ENCODE data around the gene DUOX2. TPM values are rescaled to one million over a fixed set of nuclear protein-coding genes. Genes with fewer than 3 reads are reported as not detected.

DUOX2 gene
- total and polyA plus RNA-seq, 2 of the 8 experiments (the other 6 are each of a cell fraction or from before 2014, with no cell fraction given): 0.08 TPM; not detected in 1

DNA sequence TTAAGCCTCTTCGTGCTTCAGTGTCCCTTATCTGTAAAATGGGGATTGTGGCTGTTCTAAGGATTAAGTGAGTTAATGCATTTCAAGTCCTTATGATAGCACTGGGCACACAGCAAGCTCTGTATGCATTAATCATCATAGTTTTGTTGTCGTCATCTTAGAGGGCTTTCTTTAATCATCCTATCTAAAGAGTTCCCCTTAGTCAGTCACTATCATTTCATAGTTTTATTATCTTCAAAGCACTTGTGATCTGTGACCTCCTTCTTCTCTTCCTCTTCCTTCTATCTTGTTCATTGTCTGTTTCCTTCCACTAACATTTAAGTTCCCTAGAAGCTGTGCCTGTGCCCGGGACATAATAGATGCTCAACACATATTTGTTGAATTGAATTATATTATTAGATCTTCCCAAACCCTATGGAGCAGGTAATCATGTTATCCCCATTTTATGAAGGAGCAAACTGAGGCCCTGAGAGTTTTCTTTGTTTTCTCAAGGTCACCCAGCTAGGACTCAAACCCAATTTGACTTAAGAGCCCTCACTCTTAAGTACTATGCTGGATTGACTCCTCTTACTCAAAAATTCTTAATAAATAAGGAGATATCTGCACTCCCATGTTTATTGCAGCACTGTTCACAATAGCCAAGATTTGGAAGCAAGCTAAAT lies 24.1 kb downstream of the DUOX2 start (continued):
- TF ChIP-seq, protein P1, sequence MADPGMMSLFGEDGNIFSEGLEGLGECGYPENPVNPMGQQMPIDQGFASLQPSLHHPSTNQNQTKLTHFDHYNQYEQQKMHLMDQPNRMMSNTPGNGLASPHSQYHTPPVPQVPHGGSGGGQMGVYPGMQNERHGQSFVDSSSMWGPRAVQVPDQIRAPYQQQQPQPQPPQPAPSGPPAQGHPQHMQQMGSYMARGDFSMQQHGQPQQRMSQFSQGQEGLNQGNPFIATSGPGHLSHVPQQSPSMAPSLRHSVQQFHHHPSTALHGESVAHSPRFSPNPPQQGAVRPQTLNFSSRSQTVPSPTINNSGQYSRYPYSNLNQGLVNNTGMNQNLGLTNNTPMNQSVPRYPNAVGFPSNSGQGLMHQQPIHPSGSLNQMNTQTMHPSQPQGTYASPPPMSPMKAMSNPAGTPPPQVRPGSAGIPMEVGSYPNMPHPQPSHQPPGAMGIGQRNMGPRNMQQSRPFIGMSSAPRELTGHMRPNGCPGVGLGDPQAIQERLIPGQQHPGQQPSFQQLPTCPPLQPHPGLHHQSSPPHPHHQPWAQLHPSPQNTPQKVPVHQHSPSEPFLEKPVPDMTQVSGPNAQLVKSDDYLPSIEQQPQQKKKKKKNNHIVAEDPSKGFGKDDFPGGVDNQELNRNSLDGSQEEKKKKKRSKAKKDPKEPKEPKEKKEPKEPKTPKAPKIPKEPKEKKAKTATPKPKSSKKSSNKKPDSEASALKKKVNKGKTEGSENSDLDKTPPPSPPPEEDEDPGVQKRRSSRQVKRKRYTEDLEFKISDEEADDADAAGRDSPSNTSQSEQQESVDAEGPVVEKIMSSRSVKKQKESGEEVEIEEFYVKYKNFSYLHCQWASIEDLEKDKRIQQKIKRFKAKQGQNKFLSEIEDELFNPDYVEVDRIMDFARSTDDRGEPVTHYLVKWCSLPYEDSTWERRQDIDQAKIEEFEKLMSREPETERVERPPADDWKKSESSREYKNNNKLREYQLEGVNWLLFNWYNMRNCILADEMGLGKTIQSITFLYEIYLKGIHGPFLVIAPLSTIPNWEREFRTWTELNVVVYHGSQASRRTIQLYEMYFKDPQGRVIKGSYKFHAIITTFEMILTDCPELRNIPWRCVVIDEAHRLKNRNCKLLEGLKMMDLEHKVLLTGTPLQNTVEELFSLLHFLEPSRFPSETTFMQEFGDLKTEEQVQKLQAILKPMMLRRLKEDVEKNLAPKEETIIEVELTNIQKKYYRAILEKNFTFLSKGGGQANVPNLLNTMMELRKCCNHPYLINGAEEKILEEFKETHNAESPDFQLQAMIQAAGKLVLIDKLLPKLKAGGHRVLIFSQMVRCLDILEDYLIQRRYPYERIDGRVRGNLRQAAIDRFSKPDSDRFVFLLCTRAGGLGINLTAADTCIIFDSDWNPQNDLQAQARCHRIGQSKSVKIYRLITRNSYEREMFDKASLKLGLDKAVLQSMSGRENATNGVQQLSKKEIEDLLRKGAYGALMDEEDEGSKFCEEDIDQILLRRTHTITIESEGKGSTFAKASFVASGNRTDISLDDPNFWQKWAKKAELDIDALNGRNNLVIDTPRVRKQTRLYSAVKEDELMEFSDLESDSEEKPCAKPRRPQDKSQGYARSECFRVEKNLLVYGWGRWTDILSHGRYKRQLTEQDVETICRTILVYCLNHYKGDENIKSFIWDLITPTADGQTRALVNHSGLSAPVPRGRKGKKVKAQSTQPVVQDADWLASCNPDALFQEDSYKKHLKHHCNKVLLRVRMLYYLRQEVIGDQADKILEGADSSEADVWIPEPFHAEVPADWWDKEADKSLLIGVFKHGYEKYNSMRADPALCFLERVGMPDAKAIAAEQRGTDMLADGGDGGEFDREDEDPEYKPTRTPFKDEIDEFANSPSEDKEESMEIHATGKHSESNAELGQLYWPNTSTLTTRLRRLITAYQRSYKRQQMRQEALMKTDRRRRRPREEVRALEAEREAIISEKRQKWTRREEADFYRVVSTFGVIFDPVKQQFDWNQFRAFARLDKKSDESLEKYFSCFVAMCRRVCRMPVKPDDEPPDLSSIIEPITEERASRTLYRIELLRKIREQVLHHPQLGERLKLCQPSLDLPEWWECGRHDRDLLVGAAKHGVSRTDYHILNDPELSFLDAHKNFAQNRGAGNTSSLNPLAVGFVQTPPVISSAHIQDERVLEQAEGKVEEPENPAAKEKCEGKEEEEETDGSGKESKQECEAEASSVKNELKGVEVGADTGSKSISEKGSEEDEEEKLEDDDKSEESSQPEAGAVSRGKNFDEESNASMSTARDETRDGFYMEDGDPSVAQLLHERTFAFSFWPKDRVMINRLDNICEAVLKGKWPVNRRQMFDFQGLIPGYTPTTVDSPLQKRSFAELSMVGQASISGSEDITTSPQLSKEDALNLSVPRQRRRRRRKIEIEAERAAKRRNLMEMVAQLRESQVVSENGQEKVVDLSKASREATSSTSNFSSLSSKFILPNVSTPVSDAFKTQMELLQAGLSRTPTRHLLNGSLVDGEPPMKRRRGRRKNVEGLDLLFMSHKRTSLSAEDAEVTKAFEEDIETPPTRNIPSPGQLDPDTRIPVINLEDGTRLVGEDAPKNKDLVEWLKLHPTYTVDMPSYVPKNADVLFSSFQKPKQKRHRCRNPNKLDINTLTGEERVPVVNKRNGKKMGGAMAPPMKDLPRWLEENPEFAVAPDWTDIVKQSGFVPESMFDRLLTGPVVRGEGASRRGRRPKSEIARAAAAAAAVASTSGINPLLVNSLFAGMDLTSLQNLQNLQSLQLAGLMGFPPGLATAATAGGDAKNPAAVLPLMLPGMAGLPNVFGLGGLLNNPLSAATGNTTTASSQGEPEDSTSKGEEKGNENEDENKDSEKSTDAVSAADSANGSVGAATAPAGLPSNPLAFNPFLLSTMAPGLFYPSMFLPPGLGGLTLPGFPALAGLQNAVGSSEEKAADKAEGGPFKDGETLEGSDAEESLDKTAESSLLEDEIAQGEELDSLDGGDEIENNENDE (IDR thresholded peaks at IDR 0.05; ENCODE audit: insufficient replicate concordance, low read length): no peak
- no peak for TF ChIP-seq NRF1 (IDR thresholded peaks at IDR 0.05; ENCODE audit: low read depth, low read length)
- no peak for TF ChIP-seq YY1 (IDR thresholded peaks at IDR 0.05; ENCODE audit: low read depth, low read length)
- TF ChIP-seq, protein P2, sequence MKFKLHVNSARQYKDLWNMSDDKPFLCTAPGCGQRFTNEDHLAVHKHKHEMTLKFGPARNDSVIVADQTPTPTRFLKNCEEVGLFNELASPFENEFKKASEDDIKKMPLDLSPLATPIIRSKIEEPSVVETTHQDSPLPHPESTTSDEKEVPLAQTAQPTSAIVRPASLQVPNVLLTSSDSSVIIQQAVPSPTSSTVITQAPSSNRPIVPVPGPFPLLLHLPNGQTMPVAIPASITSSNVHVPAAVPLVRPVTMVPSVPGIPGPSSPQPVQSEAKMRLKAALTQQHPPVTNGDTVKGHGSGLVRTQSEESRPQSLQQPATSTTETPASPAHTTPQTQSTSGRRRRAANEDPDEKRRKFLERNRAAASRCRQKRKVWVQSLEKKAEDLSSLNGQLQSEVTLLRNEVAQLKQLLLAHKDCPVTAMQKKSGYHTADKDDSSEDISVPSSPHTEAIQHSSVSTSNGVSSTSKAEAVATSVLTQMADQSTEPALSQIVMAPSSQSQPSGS (IDR thresholded peaks at IDR 0.05; ENCODE audit: low read length): no peak
- TF ChIP-seq, protein P3, sequence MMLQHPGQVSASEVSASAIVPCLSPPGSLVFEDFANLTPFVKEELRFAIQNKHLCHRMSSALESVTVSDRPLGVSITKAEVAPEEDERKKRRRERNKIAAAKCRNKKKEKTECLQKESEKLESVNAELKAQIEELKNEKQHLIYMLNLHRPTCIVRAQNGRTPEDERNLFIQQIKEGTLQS (IDR thresholded peaks at IDR 0.05; ENCODE audit: insufficient read depth, low read depth, low read length): no peak
- TF ChIP-seq CHD2 (IDR thresholded peaks at IDR 0.05; ENCODE audit: low read length): no peak
- TF ChIP-seq FOSL1 (IDR thresholded peaks at IDR 0.05; ENCODE audit: insufficient read depth, low read depth, low read length): no peak
